ENCODE results near the gene KRTAP5-4.
"Not testable (repeated sequence)": the region's sequence is repeated elsewhere in the genome, so short reads cannot be mapped to it uniquely, and the experiment has no call there.

The KRTAP5-4 gene

GRCh38 chr11:1629326-1630185 is 7.6 kb upstream of the KRTAP5-4 start, which contains the start of gene KRTAP5-5:
Gene KRTAP5-5 (plus strand): TSS chr11:1629775. CDS start chr11:1629841, 66 bp downstream.
- H3K9me3 ChIP-seq (ENCODE audit: low read length), result no peaks in the 10 kb centered on the region
- no peaks in the 10 kb centered on the region for H3K4me1 ChIP-seq (ENCODE audit: insufficient read depth, low read length)
- peaks cover 10 to 18% of the 10 kb centered on the region in 2 donors for H3K27me3 ChIP-seq (ENCODE audit: control insufficient read depth in 1 of 2, insufficient read depth in 2 of 2, low read length in 2 of 2)
- H3K36me3 ChIP-seq (ENCODE audit: insufficient read depth, low read length), result no peaks in the 10 kb centered on the region
- H3K4me3 ChIP-seq (ENCODE audit: low read depth in 1 of 2, low read length in 2 of 2), result no peak within 1 kb of the TSS
- no peak within 1 kb of the TSS for H3K9ac ChIP-seq (ENCODE audit: low read length)
- no peak within 1 kb of the TSS for H3K27ac ChIP-seq (ENCODE audit: low read depth, low read length)

GRCh38 chr11:1628506-1629325 is 6.8 kb upstream of the KRTAP5-4 start:
- no peak overlapping the region for H3K4me3 ChIP-seq (ENCODE audit: low read depth in 1 of 2, low read length in 2 of 2)
- no peaks in the 10 kb centered on the region for H3K36me3 ChIP-seq (ENCODE audit: insufficient read depth, low read length)
- no peaks in the 10 kb centered on the region for H3K9me3 ChIP-seq (ENCODE audit: low read length)
- no peak overlapping the region for H3K9ac ChIP-seq (ENCODE audit: low read length)
- no peaks in the 10 kb centered on the region for H3K4me1 ChIP-seq (ENCODE audit: insufficient read depth, low read length)
- H3K27me3 ChIP-seq (ENCODE audit: control insufficient read depth in 1 of 2, insufficient read depth in 2 of 2, low read length in 2 of 2), result peaks cover 10 to 18% of the 10 kb centered on the region in 2 donors
- no peak overlapping the region for H3K27ac ChIP-seq (ENCODE audit: low read depth, low read length)

- H3K4me3 ChIP-seq (ENCODE audit: low read depth in 1 of 2, low read length in 2 of 2), result no peak overlapping the region
- H3K27ac ChIP-seq (ENCODE audit: low read depth, low read length), result no peak overlapping the region
- no peaks in the 10 kb centered on the region for H3K36me3 ChIP-seq (ENCODE audit: insufficient read depth, low read length)
- H3K9me3 ChIP-seq (ENCODE audit: low read length), result no peaks in the 10 kb centered on the region
- peaks cover 2 to 13% of the 10 kb centered on the region in 2 donors for H3K27me3 ChIP-seq (ENCODE audit: control insufficient read depth in 1 of 2, insufficient read depth in 2 of 2, low read length in 2 of 2)
- H3K9ac ChIP-seq (ENCODE audit: low read length), result no peak overlapping the region
- H3K4me1 ChIP-seq (ENCODE audit: insufficient read depth, low read length), result no peaks in the 10 kb centered on the region
These were observed 3.6 kb upstream of the KRTAP5-4 start for GRCh38 chr11:1625541-1625940.

- Histone ChIP-seq H3K36me3 (ENCODE audit: insufficient read depth, low read length) (no peaks in the 10 kb centered on the region), H3K9ac (ENCODE audit: low read length) (no peak overlapping the region), H3K27me3 (ENCODE audit: control insufficient read depth in 1 of 2, insufficient read depth in 2 of 2, low read length in 2 of 2) (peaks cover 0 to 13% of the 10 kb centered on the region in 2 donors), H3K4me1 (ENCODE audit: insufficient read depth, low read length) (no peaks in the 10 kb centered on the region), H3K4me3 (ENCODE audit: low read depth in 1 of 2, low read length in 2 of 2) (no peak overlapping the region), H3K27ac (ENCODE audit: low read depth, low read length) (no peak overlapping the region), H3K9me3 (ENCODE audit: low read length) (no peaks in the 10 kb centered on the region)
These were observed 2.7 kb upstream of the KRTAP5-4 start for GRCh38 chr11:1624621-1625020.

GRCh38 chr11:1623716-1624115 is 1.8 kb upstream of the KRTAP5-4 start:
- no peaks in the 10 kb centered on the region for H3K36me3 ChIP-seq (ENCODE audit: insufficient read depth, low read length)
- no peaks in the 10 kb centered on the region for H3K4me1 ChIP-seq (ENCODE audit: insufficient read depth, low read length)
- H3K9ac ChIP-seq (ENCODE audit: low read length), result no peak overlapping the region
- H3K9me3 ChIP-seq (ENCODE audit: low read length), result no peaks in the 10 kb centered on the region
- no peak overlapping the region for H3K27ac ChIP-seq (ENCODE audit: low read depth, low read length)
- H3K27me3 ChIP-seq (ENCODE audit: control insufficient read depth in 1 of 2, insufficient read depth in 2 of 2, low read length in 2 of 2), result peaks cover 0 to 4% of the 10 kb centered on the region in 2 donors
- H3K4me3 ChIP-seq (ENCODE audit: low read depth in 1 of 2, low read length in 2 of 2), result no peak overlapping the region

- no peaks in the 10 kb centered on the region for H3K27me3 ChIP-seq (ENCODE audit: control insufficient read depth in 1 of 2, insufficient read depth in 2 of 2, low read length in 2 of 2)
- H3K9me3 ChIP-seq (ENCODE audit: low read length), result no peaks in the 10 kb centered on the region
- H3K4me3 ChIP-seq (ENCODE audit: low read depth in 1 of 2, low read length in 2 of 2), result no peak overlapping the region
- H3K36me3 ChIP-seq (ENCODE audit: insufficient read depth, low read length), result no peaks in the 10 kb centered on the region
- no peak overlapping the region for H3K9ac ChIP-seq (ENCODE audit: low read length)
- no peaks in the 10 kb centered on the region for H3K4me1 ChIP-seq (ENCODE audit: insufficient read depth, low read length)
- no peak overlapping the region for H3K27ac ChIP-seq (ENCODE audit: low read depth, low read length)
These were observed 2.5 kb downstream of the KRTAP5-4 start for GRCh38 chr11:1619449-1619848.

GRCh38 chr11:1618231-1618630 is 3.7 kb downstream of the KRTAP5-4 start:
- no peaks in the 10 kb centered on the region for H3K4me1 ChIP-seq (ENCODE audit: insufficient read depth, low read length)
- H3K27ac ChIP-seq (ENCODE audit: low read depth, low read length), result no peak overlapping the region
- no peaks in the 10 kb centered on the region for H3K36me3 ChIP-seq (ENCODE audit: insufficient read depth, low read length)
- H3K4me3 ChIP-seq (ENCODE audit: low read depth in 1 of 2, low read length in 2 of 2), result no peak overlapping the region
- H3K9me3 ChIP-seq (ENCODE audit: low read length), result no peaks in the 10 kb centered on the region
- no peaks in the 10 kb centered on the region for H3K27me3 ChIP-seq (ENCODE audit: control insufficient read depth in 1 of 2, insufficient read depth in 2 of 2, low read length in 2 of 2)
- no peak overlapping the region for H3K9ac ChIP-seq (ENCODE audit: low read length)

- no peak within 1 kb of the TSS for H3K9ac ChIP-seq (ENCODE audit: low read length)
- H3K27me3 ChIP-seq (ENCODE audit: control insufficient read depth in 1 of 2, insufficient read depth in 2 of 2, low read length in 2 of 2), result peaks cover 0 to 16% of the 10 kb centered on the region in 2 donors
- H3K27ac ChIP-seq (ENCODE audit: low read depth, low read length), result no peak within 1 kb of the TSS
- H3K9me3 ChIP-seq (ENCODE audit: low read length), result no peaks in the 10 kb centered on the region
- H3K4me3 ChIP-seq (ENCODE audit: low read depth in 1 of 2, low read length in 2 of 2), result no peak within 1 kb of the TSS
- H3K4me1 ChIP-seq (ENCODE audit: insufficient read depth, low read length), result no peaks in the 10 kb centered on the region
- H3K36me3 ChIP-seq (ENCODE audit: insufficient read depth, low read length), result no peaks in the 10 kb centered on the region
These were observed 13.6 kb downstream of the KRTAP5-4 start, which contains the start of gene KRTAP5-3 for GRCh38 chr11:1608363-1608762. Gene KRTAP5-3 (minus strand): TSS chr11:1608463. CDS start chr11:1608385, 78 bp downstream.

- H3K9ac ChIP-seq (ENCODE audit: low read length), result not testable (repeated sequence)
These were observed 14.0 kb downstream of the KRTAP5-4 start for GRCh38 chr11:1607901-1608300.

GRCh38 chr11:1607156-1607845 is 14.6 kb downstream of the KRTAP5-4 start:
- H3K27me3 ChIP-seq (ENCODE audit: control insufficient read depth in 1 of 2, insufficient read depth in 2 of 2, low read length in 2 of 2), result peaks cover 0 to 16% of the 10 kb centered on the region in 2 donors
- H3K4me3 ChIP-seq (ENCODE audit: low read depth in 1 of 2, low read length in 2 of 2); H3K36me3 ChIP-seq (ENCODE audit: insufficient read depth, low read length); H3K9me3 ChIP-seq (ENCODE audit: low read length); H3K27ac ChIP-seq (ENCODE audit: low read depth, low read length); H3K4me1 ChIP-seq (ENCODE audit: insufficient read depth, low read length); H3K9ac ChIP-seq (ENCODE audit: low read length): not testable (repeated sequence)

More at GRCh38 chr11:1607901-1608300, 14.0 kb downstream of the KRTAP5-4 start:
- not testable (repeated sequence) for H3K4me1 ChIP-seq (ENCODE audit: insufficient read depth, low read length); H3K27ac ChIP-seq (ENCODE audit: low read depth, low read length); H3K9me3 ChIP-seq (ENCODE audit: low read length); H3K4me3 ChIP-seq (ENCODE audit: low read depth in 1 of 2, low read length in 2 of 2); H3K36me3 ChIP-seq (ENCODE audit: insufficient read depth, low read length)
- H3K27me3 ChIP-seq (ENCODE audit: control insufficient read depth in 1 of 2, insufficient read depth in 2 of 2, low read length in 2 of 2), result peaks cover 0 to 16% of the 10 kb centered on the region in 2 donors

GRCh38 chr11:1605923-1606322 is 16.0 kb downstream of the KRTAP5-4 start:
- not testable (repeated sequence) for H3K9ac ChIP-seq (ENCODE audit: low read length); H3K9me3 ChIP-seq (ENCODE audit: low read length); H3K4me3 ChIP-seq (ENCODE audit: low read depth in 1 of 2, low read length in 2 of 2); H3K4me1 ChIP-seq (ENCODE audit: insufficient read depth, low read length); H3K36me3 ChIP-seq (ENCODE audit: insufficient read depth, low read length); H3K27ac ChIP-seq (ENCODE audit: low read depth, low read length)
- peaks cover 0 to 16% of the 10 kb centered on the region in 2 donors for H3K27me3 ChIP-seq (ENCODE audit: control insufficient read depth in 1 of 2, insufficient read depth in 2 of 2, low read length in 2 of 2)

Measured in muscle layer of colon (tissue), 2 donors.